ENCODE results near the gene PSG7.
"Not testable (repeated sequence)": the region's sequence is repeated elsewhere in the genome, so short reads cannot be mapped to it uniquely, and the experiment has no call there.

PSG7 gene

GRCh38 chr19:42937107-42937506 lies at the start of gene PSG7:
TSS of gene PSG7 (minus strand) at chr19:42937207. CDS start at chr19:42937076, 131 bp downstream.
- DNase-seq, result not testable (repeated sequence)

GRCh38 chr19:42985588-42985987 lies 48.6 kb upstream of the PSG7 start:
- no peak for DNase-seq

GRCh38 chr19:42982111-42982510 lies 45.1 kb upstream of the PSG7 start:
- not testable (repeated sequence) for DNase-seq

- not testable (repeated sequence) for DNase-seq
Observed at GRCh38 chr19:42971451-42971850, 34.4 kb upstream of the PSG7 start.

- DNase-seq, result no peak
Observed at GRCh38 chr19:42965176-42965575, 28.2 kb upstream of the PSG7 start.

GRCh38 chr19:42961119-42961518 lies 24.1 kb upstream of the PSG7 start:
- DNase-seq, result no peak

GRCh38 chr19:42952126-42952525 lies 15.1 kb upstream of the PSG7 start:
- DNase-seq, result not testable (repeated sequence)

- not testable (repeated sequence) for DNase-seq
Observed at GRCh38 chr19:42951476-42951875, 14.5 kb upstream of the PSG7 start.

GRCh38 chr19:42942187-42942789 lies 5.3 kb upstream of the PSG7 start:
- DNase-seq, result no peak

GRCh38 chr19:42934726-42935125 lies 2.3 kb downstream of the PSG7 start:
- DNase-seq, result not testable (repeated sequence)

- DNase-seq, result not testable (repeated sequence)
Observed at GRCh38 chr19:42934183-42934582, 2.8 kb downstream of the PSG7 start.

GRCh38 chr19:42933412-42933811 lies 3.6 kb downstream of the PSG7 start:
- not testable (repeated sequence) for DNase-seq

- DNase-seq, result not testable (repeated sequence)
Observed at GRCh38 chr19:42932485-42933101, 4.4 kb downstream of the PSG7 start.

- peak; percentile 25 for DNase-seq
Observed at GRCh38 chr19:42930214-42930613, 6.8 kb downstream of the PSG7 start.

- DNase-seq, result no peak
Observed at GRCh38 chr19:42928896-42929295, 8.1 kb downstream of the PSG7 start.

- DNase-seq, result no peak
Observed at GRCh38 chr19:42926781-42927180, 10.2 kb downstream of the PSG7 start.

- DNase-seq, result peak; percentile 19
Observed at GRCh38 chr19:42923106-42923505, 13.9 kb downstream of the PSG7 start.

GRCh38 chr19:42920971-42921370 lies 16.0 kb downstream of the PSG7 start:
- not testable (repeated sequence) for DNase-seq

- DNase-seq, result no peak
Observed at GRCh38 chr19:42919757-42920079, 17.3 kb downstream of the PSG7 start.

GRCh38 chr19:42919070-42919756 lies 17.8 kb downstream of the PSG7 start:
- DNase-seq, result not testable (repeated sequence)

GRCh38 chr19:42918377-42919069 lies 18.5 kb downstream of the PSG7 start:
- not testable (repeated sequence) for DNase-seq

- not testable (repeated sequence) for DNase-seq
Observed at GRCh38 chr19:42917634-42918033, 19.4 kb downstream of the PSG7 start, which contains the start of gene PSG6. TSS of gene PSG6 (minus strand) at chr19:42917894. CDS start at chr19:42917792, 102 bp downstream.

GRCh38 chr19:42916931-42917330 lies 20.1 kb downstream of the PSG7 start:
- not testable (repeated sequence) for DNase-seq

All from stimulated activated CD4-positive, alpha-beta T cell treated with anti-CD3 and anti-CD28 coated beads, Interleukin-1b, Interleukin-23, amount 100 ng/mL, for 48 hours (primary cell).